AG04450 (cell line): ENCODE data around the gene NTM. TPM values are rescaled to one million over a fixed set of nuclear protein-coding genes. Genes with fewer than 3 reads are reported as not detected.

ENCODE experiments used
- CTCF ChIA-PET: fragments of 300-600, 350-600 bp; formaldehyde crosslinking; extraction: SDS; loops from one replicate; lab custom pipeline; 2022; ENCODE audit warnings: antibody characterized with exemption, inconsistent platforms; lab: Charles Lee
- POLR2A ChIA-PET: fragments of 350-600 bp; formaldehyde crosslinking; extraction: SDS; loops from one replicate; lab custom pipeline; 2021; ENCODE audit warnings: antibody characterized with exemption, inconsistent platforms; lab: Yijun Ruan, JAX
- DNase-seq: peaks from one replicate; pipeline ENCODE4 v3.0.0-alpha.2; 2011; ENCODE audit warnings: low read depth, low spot score
- H3K27ac ChIP-seq: one replicate; pipeline ENCODE4 v1.5.1; 2012; ENCODE audit warnings: low read depth, low read length, control low read depth
- H3K27me3 ChIP-seq: one replicate; pipeline ENCODE4 v1.6.0; 2012; ENCODE audit warnings: low read length; ENCODE audit not compliant: control insufficient read depth, insufficient read depth
- H3K4me3 ChIP-seq: 2 replicates; pipeline ENCODE4 v1.5.1; 2011; ENCODE audit warnings: mild to moderate bottlenecking, low read depth, low read length, control low read depth
- H3K9me3 ChIP-seq: 2 replicates; pipeline ENCODE4 v1.5.1; 2012; ENCODE audit warnings: low read length; ENCODE audit not compliant: control insufficient read depth, insufficient read depth
- polyA plus RNA-seq: library from polyadenylated mRNA; depleted of rRNA; stranded (reverse); fragments of >200 nt; gene quantifications from 2 replicates; pipeline ENCODE4 v1.2.3, GENCODE V29; 2011
- TF ChIP-seq, protein P1 (sequence below): IDR thresholded peaks from 2 replicates; pipeline ENCODE4 v1.5.1; 2011; ENCODE audit warnings: low read depth, low read length, control low read depth, inconsistent platforms

NTM gene
- polyA plus RNA-seq, 1 experiment: 26.9 TPM

DNA sequence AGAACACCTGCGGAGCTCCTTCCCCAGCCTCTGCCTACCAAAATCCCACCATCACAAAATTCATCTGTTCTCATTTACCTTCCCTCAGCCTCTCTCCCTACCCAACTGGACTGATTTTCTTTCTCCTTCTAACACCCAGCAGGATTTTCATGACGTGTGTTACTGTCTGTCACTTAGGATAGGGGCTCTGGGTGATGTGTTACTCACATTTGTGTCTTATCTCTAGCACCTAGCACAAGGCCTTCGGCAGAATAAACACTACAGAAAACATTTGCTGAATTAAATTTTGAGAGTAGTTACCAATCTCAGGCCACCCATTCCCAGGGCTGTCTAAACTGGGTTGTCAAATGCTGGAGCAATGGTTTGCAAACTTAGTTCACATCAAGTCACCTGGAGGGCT, 88.0 kb downstream of the NTM start:
- TF ChIP-seq, protein P1, sequence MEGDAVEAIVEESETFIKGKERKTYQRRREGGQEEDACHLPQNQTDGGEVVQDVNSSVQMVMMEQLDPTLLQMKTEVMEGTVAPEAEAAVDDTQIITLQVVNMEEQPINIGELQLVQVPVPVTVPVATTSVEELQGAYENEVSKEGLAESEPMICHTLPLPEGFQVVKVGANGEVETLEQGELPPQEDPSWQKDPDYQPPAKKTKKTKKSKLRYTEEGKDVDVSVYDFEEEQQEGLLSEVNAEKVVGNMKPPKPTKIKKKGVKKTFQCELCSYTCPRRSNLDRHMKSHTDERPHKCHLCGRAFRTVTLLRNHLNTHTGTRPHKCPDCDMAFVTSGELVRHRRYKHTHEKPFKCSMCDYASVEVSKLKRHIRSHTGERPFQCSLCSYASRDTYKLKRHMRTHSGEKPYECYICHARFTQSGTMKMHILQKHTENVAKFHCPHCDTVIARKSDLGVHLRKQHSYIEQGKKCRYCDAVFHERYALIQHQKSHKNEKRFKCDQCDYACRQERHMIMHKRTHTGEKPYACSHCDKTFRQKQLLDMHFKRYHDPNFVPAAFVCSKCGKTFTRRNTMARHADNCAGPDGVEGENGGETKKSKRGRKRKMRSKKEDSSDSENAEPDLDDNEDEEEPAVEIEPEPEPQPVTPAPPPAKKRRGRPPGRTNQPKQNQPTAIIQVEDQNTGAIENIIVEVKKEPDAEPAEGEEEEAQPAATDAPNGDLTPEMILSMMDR: no peak
- H3K27me3 ChIP-seq: no peaks in the 10 kb centered on the region

GRCh38 chr11:131460931-131461330, 90.5 kb downstream of the NTM start:
- H3K27me3 ChIP-seq: peaks cover 4% of the 10 kb centered on the region
- no peak overlapping the region for H3K4me3 ChIP-seq
- CTCF ChIA-PET: no interaction called here
- TF ChIP-seq, protein P1: no peak
- H3K9me3 ChIP-seq: no peaks in the 10 kb centered on the region
- H3K27ac ChIP-seq: no peak overlapping the region
- DNase-seq: no peak
- POLR2A ChIA-PET: no interaction called here

More for the DNA sequence above, 88.0 kb downstream of the NTM start:
- POLR2A ChIA-PET: no interaction called here
- CTCF ChIA-PET: no interaction called here
- H3K9me3 ChIP-seq: no peaks in the 10 kb centered on the region
- DNase-seq: no peak
- no peak overlapping the region for H3K27ac ChIP-seq
- H3K4me3 ChIP-seq: no peak overlapping the region

GRCh38 chr11:131462622-131463021, 92.2 kb downstream of the NTM start:
- DNase-seq: no peak
- Histone ChIP-seq H3K4me3 (no peak overlapping the region), H3K27ac (no peak overlapping the region), H3K9me3 (no peaks in the 10 kb centered on the region), H3K27me3 (peaks cover 4% of the 10 kb centered on the region)
- ChIA-PET POLR2A (no interaction called here), CTCF (no interaction called here)
- TF ChIP-seq, protein P1: no peak

- POLR2A ChIA-PET: no interaction called here
- H3K4me3 ChIP-seq: no peak overlapping the region
- H3K9me3 ChIP-seq: no peaks in the 10 kb centered on the region
- CTCF ChIA-PET: no interaction called here
- TF ChIP-seq, protein P1: no peak
- H3K27me3 ChIP-seq: peaks cover 4% of the 10 kb centered on the region
- no peak for DNase-seq
- H3K27ac ChIP-seq: no peak overlapping the region
Observed at GRCh38 chr11:131463162-131463561, 92.7 kb downstream of the NTM start.

DNA sequence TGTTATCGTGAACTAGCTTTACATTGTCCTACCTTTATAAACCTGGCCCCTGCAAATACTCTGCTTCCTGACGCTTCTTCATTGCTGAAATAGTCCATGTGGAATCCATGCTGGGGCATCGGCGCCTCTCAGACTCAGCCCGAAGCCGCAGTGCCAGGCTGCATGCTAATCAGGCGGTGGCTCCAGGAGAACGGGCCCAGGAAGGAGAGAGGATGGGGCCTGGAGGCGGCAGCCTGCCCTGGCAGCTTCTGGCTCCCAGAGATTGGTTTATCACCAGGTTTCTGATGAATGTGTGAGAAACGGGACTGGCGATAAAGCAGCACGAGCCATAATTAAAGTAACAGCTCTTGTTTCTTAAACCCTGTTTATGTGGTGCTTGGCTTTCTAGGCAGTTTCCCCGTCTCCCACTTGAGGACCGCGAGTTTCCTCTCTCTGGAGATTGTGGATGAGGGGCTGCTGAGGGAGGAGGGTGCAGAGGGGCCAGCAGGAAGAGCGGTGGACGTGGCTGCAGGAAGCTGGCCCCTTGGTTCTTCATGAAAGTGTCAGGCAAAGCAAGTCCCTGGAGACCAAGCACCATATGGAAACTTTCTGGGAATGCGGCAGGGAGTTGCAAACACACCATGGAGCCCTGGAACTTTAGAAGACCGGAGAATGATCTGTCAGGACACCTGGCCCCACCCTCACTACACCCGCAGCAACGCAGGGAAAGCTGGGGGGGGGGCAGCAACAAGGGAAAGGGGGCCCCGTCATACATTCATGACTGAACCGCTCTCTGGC, 93.4 kb downstream of the NTM start:
- CTCF ChIA-PET: interaction anchor here (1.2 kb wide), 1 partner anchor 399 kb away, joined by 3 read pairs; no protein-coding TSS in a partner anchor
- Histone ChIP-seq H3K27ac (no peak overlapping the region), H3K27me3 (peaks cover 4% of the 10 kb centered on the region), H3K9me3 (no peaks in the 10 kb centered on the region), H3K4me3 (no peak overlapping the region)
- no peak for DNase-seq
- POLR2A ChIA-PET: no interaction called here
- TF ChIP-seq, protein P1: no peak
